ENCODE results near the gene TTC27.

- TF ChIP-seq CTCF (IDR thresholded peaks at IDR 0.05) = no peak
- TF ChIP-seq POLR2A (IDR thresholded peaks at IDR 0.05) = no peak
Measured at GRCh38 chr2:32746669-32747068, 118.8 kb downstream of the TTC27 start.

Data from uterus (tissue), 2 donors.